ENCODE data around the gene PLCB3.

Gene PLCB3

DNA sequence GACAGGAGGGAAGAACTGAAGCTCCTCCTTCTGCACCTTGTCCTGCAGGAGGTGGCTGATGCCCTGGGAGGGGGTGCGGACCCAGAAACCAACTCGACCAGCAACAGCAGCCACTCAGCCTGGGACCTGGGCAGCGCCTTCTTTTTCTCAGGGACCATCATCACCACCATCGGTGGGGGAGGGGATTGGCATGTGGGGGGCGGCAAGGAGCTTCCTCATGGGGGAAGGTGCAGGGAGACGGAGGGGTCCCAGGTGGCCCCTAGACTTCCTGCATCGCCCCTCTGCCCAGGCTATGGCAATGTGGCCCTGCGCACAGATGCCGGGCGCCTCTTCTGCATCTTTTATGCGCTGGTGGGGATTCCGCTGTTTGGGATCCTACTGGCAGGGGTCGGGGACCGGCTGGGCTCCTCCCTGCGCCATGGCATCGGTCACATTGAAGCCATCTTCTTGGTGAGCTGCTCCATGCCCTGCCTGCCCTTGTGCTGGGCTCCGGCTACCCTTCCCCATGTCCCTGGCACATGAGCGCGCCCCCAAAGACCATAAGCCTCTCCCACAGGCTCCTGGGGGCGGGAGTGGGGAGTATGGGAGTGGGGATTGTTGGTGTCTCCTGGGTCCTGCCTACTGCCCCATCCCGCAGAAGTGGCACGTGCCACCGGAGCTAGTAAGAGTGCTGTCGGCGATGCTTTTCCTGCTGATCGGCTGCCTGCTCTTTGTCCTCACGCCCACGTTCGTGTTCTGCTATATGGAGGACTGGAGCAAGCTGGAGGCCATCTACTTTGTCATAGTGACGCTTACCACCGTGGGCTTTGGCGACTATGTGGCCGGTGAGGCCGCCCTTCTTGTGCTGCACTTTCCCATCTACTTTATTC is 45.7 kb downstream of the PLCB3 start:
- TF ChIP-seq TAF1 (IDR thresholded peaks at IDR 0.05; ENCODE audit: borderline replicate concordance, insufficient read depth, low read length) = no peak
- TF ChIP-seq, protein P1, sequence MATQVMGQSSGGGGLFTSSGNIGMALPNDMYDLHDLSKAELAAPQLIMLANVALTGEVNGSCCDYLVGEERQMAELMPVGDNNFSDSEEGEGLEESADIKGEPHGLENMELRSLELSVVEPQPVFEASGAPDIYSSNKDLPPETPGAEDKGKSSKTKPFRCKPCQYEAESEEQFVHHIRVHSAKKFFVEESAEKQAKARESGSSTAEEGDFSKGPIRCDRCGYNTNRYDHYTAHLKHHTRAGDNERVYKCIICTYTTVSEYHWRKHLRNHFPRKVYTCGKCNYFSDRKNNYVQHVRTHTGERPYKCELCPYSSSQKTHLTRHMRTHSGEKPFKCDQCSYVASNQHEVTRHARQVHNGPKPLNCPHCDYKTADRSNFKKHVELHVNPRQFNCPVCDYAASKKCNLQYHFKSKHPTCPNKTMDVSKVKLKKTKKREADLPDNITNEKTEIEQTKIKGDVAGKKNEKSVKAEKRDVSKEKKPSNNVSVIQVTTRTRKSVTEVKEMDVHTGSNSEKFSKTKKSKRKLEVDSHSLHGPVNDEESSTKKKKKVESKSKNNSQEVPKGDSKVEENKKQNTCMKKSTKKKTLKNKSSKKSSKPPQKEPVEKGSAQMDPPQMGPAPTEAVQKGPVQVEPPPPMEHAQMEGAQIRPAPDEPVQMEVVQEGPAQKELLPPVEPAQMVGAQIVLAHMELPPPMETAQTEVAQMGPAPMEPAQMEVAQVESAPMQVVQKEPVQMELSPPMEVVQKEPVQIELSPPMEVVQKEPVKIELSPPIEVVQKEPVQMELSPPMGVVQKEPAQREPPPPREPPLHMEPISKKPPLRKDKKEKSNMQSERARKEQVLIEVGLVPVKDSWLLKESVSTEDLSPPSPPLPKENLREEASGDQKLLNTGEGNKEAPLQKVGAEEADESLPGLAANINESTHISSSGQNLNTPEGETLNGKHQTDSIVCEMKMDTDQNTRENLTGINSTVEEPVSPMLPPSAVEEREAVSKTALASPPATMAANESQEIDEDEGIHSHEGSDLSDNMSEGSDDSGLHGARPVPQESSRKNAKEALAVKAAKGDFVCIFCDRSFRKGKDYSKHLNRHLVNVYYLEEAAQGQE (IDR thresholded peaks at IDR 0.05; ENCODE audit: insufficient read depth in 1 of 2, low read depth in 2 of 2, low read length in 2 of 2) = no peak
- no peak for TF ChIP-seq SIN3A (IDR thresholded peaks at IDR 0.05; ENCODE audit: borderline replicate concordance, insufficient read depth, low read length)
- no peak for TF ChIP-seq POLR2AphosphoS5 (IDR thresholded peaks at IDR 0.05; ENCODE audit: low read depth, low read length)
- no peak for TF ChIP-seq FOXP2 (optimal IDR thresholded peaks at IDR 0.05; ENCODE audit: borderline replicate concordance, extremely low read depth, extremely low read length, insufficient read depth)

DNA sequence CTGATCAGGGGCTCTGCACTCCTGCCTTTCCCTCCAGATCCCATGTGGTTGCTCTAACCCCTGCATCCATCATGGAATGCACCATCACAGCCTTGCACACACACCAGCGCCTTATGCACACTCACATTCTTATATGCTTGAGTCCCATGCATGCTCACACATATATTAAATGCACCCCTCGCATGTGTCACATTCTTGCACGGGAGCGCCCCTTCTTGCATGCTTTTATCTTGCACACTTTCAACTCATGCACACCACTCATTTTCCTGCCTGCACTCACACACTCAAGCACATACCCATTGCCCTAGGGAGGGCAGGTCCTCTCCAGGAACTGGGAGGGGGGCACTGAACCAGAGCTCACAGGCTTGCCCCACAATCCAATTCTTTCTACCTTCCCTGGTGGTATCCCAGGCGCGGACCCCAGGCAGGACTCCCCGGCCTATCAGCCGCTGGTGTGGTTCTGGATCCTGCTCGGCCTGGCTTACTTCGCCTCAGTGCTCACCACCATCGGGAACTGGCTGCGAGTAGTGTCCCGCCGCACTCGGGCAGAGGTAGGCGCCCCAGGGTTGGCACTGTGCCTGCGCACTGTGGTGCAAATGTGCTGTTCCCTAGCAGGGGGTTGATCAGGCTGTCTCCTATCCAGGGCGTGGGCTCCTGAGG is 46.5 kb downstream of the PLCB3 start:
- TF ChIP-seq TAF1 (IDR thresholded peaks at IDR 0.05; ENCODE audit: borderline replicate concordance, insufficient read depth, low read length) (no peak), SIN3A (IDR thresholded peaks at IDR 0.05; ENCODE audit: borderline replicate concordance, insufficient read depth, low read length) (no peak), POLR2AphosphoS5 (IDR thresholded peaks at IDR 0.05; ENCODE audit: low read depth, low read length) (no peak), FOXP2 (optimal IDR thresholded peaks at IDR 0.05; ENCODE audit: borderline replicate concordance, extremely low read depth, extremely low read length, insufficient read depth) (no peak)
- TF ChIP-seq, protein P1 (IDR thresholded peaks at IDR 0.05; ENCODE audit: insufficient read depth in 1 of 2, low read depth in 2 of 2, low read length in 2 of 2) = no peak

DNA sequence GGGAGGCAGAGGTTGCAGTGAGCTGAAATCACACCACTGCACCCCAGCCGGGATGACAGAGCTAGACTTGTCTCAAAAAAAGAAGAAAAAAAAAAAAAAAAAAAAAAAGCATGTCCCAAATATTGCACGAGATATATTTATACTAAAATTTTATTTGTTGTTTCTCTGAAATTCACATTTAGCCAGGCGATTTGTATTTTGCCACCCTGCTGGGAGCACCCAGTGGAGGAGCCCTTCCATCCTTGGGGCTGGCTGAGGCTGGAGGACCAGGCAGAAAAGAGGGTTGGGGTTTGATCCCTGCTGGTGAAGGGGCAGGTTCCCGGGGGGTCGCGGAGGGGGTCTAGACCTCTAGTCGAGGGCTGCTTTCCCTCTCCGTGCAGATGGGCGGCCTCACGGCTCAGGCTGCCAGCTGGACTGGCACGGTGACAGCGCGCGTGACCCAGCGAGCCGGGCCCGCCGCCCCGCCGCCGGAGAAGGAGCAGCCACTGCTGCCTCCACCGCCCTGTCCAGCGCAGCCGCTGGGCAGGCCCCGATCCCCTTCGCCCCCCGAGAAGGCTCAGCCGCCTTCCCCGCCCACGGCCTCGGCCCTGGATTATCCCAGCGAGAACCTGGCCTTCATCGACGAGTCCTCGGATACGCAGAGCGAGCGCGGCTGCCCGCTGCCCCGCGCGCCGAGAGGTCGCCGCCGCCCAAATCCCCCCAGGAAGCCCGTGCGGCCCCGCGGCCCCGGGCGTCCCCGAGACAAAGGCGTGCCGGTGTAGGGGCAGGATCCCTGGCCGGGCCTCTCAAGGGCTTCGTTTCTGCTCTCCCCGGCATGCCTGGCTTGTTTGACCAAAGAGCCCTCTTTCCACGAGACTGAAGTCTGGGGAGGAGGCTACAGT is 47.9 kb downstream of the PLCB3 start:
- TF ChIP-seq POLR2AphosphoS5 (IDR thresholded peaks at IDR 0.05; ENCODE audit: low read depth, low read length) (no peak), SIN3A (IDR thresholded peaks at IDR 0.05; ENCODE audit: borderline replicate concordance, insufficient read depth, low read length) (no peak), FOXP2 (optimal IDR thresholded peaks at IDR 0.05; ENCODE audit: borderline replicate concordance, extremely low read depth, extremely low read length, insufficient read depth) (no peak), TAF1 (IDR thresholded peaks at IDR 0.05; ENCODE audit: borderline replicate concordance, insufficient read depth, low read length) (no peak)
- TF ChIP-seq, protein P1 (IDR thresholded peaks at IDR 0.05; ENCODE audit: insufficient read depth in 1 of 2, low read depth in 2 of 2, low read length in 2 of 2) = no peak

DNA sequence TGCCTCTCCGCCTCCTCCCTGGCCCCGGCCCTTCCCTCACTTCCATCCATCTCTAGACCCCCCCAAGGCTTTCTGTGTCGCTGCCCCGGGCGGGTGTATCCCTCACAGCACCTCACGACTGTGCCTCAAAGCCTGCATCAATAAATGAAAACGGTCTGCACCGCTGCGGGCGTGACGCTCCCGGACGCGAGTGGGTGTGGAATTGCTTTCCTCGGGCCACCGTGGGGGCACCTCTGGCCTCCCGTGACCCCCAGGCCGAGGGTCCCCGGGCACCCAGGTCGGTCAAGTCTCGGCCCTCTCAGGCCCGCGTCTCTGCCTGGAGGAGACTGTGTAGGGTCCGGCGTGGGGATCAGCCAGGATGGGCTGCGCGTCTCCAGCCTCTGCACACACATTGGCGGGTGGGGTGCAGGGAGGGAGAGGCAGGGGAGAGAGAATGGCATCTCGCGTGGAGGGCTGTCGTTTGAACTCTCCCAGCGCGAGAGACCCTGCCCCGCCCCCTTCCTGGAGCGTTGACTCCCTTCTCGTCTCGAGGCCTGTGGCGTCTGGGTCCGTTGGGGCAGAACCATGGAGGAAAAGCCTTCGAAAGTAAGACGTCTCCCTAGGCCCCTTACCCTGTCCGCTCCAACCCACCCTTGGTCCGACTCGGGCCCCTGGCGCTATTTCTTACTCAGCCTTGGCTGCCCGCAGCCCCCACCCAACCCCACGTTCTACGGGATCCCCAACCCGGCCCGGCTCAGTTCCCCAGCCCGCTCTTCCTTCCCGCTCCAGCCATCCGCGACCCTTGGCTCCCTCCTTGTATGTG is 48.7 kb downstream of the PLCB3 start, which contains the start of gene CATSPERZ:
Gene CATSPERZ, plus strand, starts transcription at position 512 of the 802 bp plus-strand sequence. Its CDS starts 53 bp downstream, at position 565.
- TF ChIP-seq, protein P1 (IDR thresholded peaks at IDR 0.05; ENCODE audit: insufficient read depth in 1 of 2, low read depth in 2 of 2, low read length in 2 of 2) = no peak
- no peak for TF ChIP-seq POLR2AphosphoS5 (IDR thresholded peaks at IDR 0.05; ENCODE audit: low read depth, low read length)
- no peak for TF ChIP-seq SIN3A (IDR thresholded peaks at IDR 0.05; ENCODE audit: borderline replicate concordance, insufficient read depth, low read length)
- no peak for TF ChIP-seq TAF1 (IDR thresholded peaks at IDR 0.05; ENCODE audit: borderline replicate concordance, insufficient read depth, low read length)
- no peak for TF ChIP-seq FOXP2 (optimal IDR thresholded peaks at IDR 0.05; ENCODE audit: borderline replicate concordance, extremely low read depth, extremely low read length, insufficient read depth)
